ENCODE data around the gene CLC.
"Not testable (repeated sequence)": the region's sequence is repeated elsewhere in the genome, so short reads cannot be mapped to it uniquely, and the experiment has no call there.

CLC gene

GRCh38 chr19:39768334-39768733, 30.5 kb upstream of the CLC start:
- no peak overlapping the region for H3K18ac ChIP-seq (ENCODE audit: low read length)
- no peak overlapping the region for H3K14ac ChIP-seq (ENCODE audit: low read length)
- no peak overlapping the region for H3K4me3 ChIP-seq (ENCODE audit: low read length in 2 of 2)
- no peaks in the 10 kb centered on the region for H3K27me3 ChIP-seq (ENCODE audit: control insufficient read depth in 3 of 3, insufficient read depth in 3 of 3, low read depth in 1 of 3, low read length in 3 of 3)
- H2AK5ac ChIP-seq (ENCODE audit: low read depth, low read length), result no peak overlapping the region
- H4K91ac ChIP-seq (ENCODE audit: low read depth, low read length, poor library complexity), result no peak overlapping the region
- DNase-seq (ENCODE audit: low spot score), result no peak
- H3K27ac ChIP-seq (replicated peaks; ENCODE audit: low read length), result no peak overlapping the region
- H3K79me1 ChIP-seq (ENCODE audit: low read depth, low read length), result no peaks in the 10 kb centered on the region
- no peak overlapping the region for H4K8ac ChIP-seq (ENCODE audit: low read depth, low read length)
- no peaks in the 10 kb centered on the region for H3K36me3 ChIP-seq (replicated peaks in 1 of 2; ENCODE audit: control insufficient read depth in 2 of 2, insufficient read depth in 2 of 2, low read length in 2 of 2)
- H2BK120ac ChIP-seq (ENCODE audit: low read depth, low read length), result no peak overlapping the region
- H2BK12ac ChIP-seq (ENCODE audit: low read length), result no peak overlapping the region
- no peak overlapping the region for H2BK5ac ChIP-seq (ENCODE audit: low read length)
- H2BK15ac ChIP-seq (ENCODE audit: low read length), result no peak overlapping the region
- H3K23ac ChIP-seq (ENCODE audit: low read depth, low read length, poor library complexity), result no peak overlapping the region
- no CpG with 5 or more reads among the region's 8 CpGs for WGBS, 2 donors (ENCODE audit: extremely low coverage in 2 of 2, insufficient read length in 2 of 2, insufficient replicate concordance in 1 of 2)
- H3K4me1 ChIP-seq (ENCODE audit: control insufficient read depth in 2 of 2, insufficient read depth in 1 of 2, low read depth in 1 of 2, low read length in 2 of 2), result no peaks in the 10 kb centered on the region
- no peak overlapping the region for H3K4me2 ChIP-seq (ENCODE audit: insufficient read depth, low read length, poor library complexity, severe bottlenecking)
- H3K9ac ChIP-seq (ENCODE audit: low read depth, low read length, poor library complexity), result no peak overlapping the region
- H2AFZ ChIP-seq (ENCODE audit: low read length), result no peak overlapping the region
- no peak overlapping the region for H3K4ac ChIP-seq (ENCODE audit: low read length)
- peaks cover 0 to 4% of the 10 kb centered on the region in 2 donors for H3K9me3 ChIP-seq (replicated peaks in 1 of 2; ENCODE audit: control insufficient read depth in 2 of 2, insufficient read depth in 1 of 2, low read depth in 1 of 2, low read length in 2 of 2)

DNA sequence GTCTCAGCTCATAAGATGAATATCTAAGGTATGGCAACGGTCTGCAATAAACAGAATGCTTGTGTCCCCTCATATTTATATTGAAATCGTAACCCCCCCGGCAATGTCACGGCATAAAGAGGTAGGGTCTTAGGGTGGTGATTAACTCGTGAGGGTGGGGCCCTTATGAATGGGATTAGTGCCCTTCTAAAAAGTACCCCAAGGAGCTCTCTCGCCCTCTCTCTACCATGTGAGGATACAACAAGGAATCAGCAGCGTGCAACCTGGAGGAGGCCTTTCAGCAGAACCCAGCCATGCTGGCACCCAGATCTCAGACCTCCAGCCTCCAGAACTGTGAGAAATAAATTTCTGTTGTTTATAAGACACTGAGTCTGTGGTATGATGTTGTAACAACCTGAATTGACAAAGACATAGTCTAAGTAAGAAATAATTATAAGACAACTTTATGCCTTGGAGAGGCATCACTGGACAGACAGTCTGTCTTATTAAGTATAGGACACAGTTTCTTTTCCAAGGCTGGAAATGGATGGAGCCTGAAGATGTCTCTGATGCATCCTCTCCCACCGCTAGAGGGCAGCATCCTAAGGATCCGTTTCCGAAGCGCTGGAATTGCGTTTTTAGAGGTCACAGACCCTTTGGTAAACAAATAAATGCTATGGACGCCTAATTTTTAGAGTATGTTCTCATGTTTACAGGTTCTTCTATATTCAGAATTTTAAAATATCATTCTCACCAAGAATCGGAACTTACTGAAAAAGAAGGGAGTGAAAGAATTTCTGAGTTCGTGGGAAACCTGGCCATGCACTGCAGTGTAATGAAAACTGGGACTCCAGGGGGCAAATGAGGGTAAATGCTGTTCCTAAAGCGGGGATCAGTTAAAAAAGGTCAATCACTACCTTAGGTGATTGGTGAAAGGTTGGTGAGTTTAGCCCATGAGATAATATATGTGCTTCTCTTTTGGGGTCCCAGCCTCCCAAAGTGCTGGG, 27.6 kb upstream of the CLC start:
- no peak overlapping the region for H2BK15ac ChIP-seq (ENCODE audit: low read length)
- H3K4me3 ChIP-seq (ENCODE audit: low read length in 2 of 2), result no peak overlapping the region
- H3K27ac ChIP-seq (replicated peaks; ENCODE audit: low read length), result no peak overlapping the region
- no peak overlapping the region for H4K8ac ChIP-seq (ENCODE audit: low read depth, low read length)
- no peak overlapping the region for H3K4me2 ChIP-seq (ENCODE audit: insufficient read depth, low read length, poor library complexity, severe bottlenecking)
- peaks cover 0 to 4% of the 10 kb centered on the region in 2 donors for H3K9me3 ChIP-seq (replicated peaks in 1 of 2; ENCODE audit: control insufficient read depth in 2 of 2, insufficient read depth in 1 of 2, low read depth in 1 of 2, low read length in 2 of 2)
- no peak overlapping the region for H2BK12ac ChIP-seq (ENCODE audit: low read length)
- H2AK5ac ChIP-seq (ENCODE audit: low read depth, low read length), result no peak overlapping the region
- no peak overlapping the region for H2BK5ac ChIP-seq (ENCODE audit: low read length)
- WGBS, 2 donors (ENCODE audit: extremely low coverage in 2 of 2, insufficient read length in 2 of 2, insufficient replicate concordance in 1 of 2), result no CpG with 5 or more reads among the region's 16 CpGs
- H4K91ac ChIP-seq (ENCODE audit: low read depth, low read length, poor library complexity), result no peak overlapping the region
- no peak overlapping the region for H2BK120ac ChIP-seq (ENCODE audit: low read depth, low read length)
- no peak overlapping the region for H3K18ac ChIP-seq (ENCODE audit: low read length)
- no peak overlapping the region for H3K14ac ChIP-seq (ENCODE audit: low read length)
- H3K27me3 ChIP-seq (ENCODE audit: control insufficient read depth in 3 of 3, insufficient read depth in 3 of 3, low read depth in 1 of 3, low read length in 3 of 3), result no peaks in the 10 kb centered on the region
- no peaks in the 10 kb centered on the region for H3K4me1 ChIP-seq (ENCODE audit: control insufficient read depth in 2 of 2, insufficient read depth in 1 of 2, low read depth in 1 of 2, low read length in 2 of 2)
- no peak overlapping the region for H3K23ac ChIP-seq (ENCODE audit: low read depth, low read length, poor library complexity)
- H3K9ac ChIP-seq (ENCODE audit: low read depth, low read length, poor library complexity), result no peak overlapping the region
- H3K4ac ChIP-seq (ENCODE audit: low read length), result no peak overlapping the region
- H2AFZ ChIP-seq (ENCODE audit: low read length), result no peak overlapping the region
- H3K79me1 ChIP-seq (ENCODE audit: low read depth, low read length), result no peaks in the 10 kb centered on the region
- no peaks in the 10 kb centered on the region for H3K36me3 ChIP-seq (replicated peaks in 1 of 2; ENCODE audit: control insufficient read depth in 2 of 2, insufficient read depth in 2 of 2, low read length in 2 of 2)
- DNase-seq (ENCODE audit: low spot score), result peak; percentile 48

- no CpG with 5 or more reads among the region's 1 CpG for WGBS, 2 donors (ENCODE audit: extremely low coverage in 2 of 2, insufficient read length in 2 of 2, insufficient replicate concordance in 1 of 2)
- H3K23ac ChIP-seq (ENCODE audit: low read depth, low read length, poor library complexity); H3K79me1 ChIP-seq (ENCODE audit: low read depth, low read length); H2BK120ac ChIP-seq (ENCODE audit: low read depth, low read length); H3K27ac ChIP-seq (replicated peaks; ENCODE audit: low read length); H3K4me1 ChIP-seq (ENCODE audit: control insufficient read depth in 2 of 2, insufficient read depth in 1 of 2, low read depth in 1 of 2, low read length in 2 of 2); H3K27me3 ChIP-seq (ENCODE audit: control insufficient read depth in 3 of 3, insufficient read depth in 3 of 3, low read depth in 1 of 3, low read length in 3 of 3); H2BK12ac ChIP-seq (ENCODE audit: low read length); H3K14ac ChIP-seq (ENCODE audit: low read length); H3K9me3 ChIP-seq (replicated peaks in 1 of 2; ENCODE audit: control insufficient read depth in 2 of 2, insufficient read depth in 1 of 2, low read depth in 1 of 2, low read length in 2 of 2); H2AFZ ChIP-seq (ENCODE audit: low read length); H4K8ac ChIP-seq (ENCODE audit: low read depth, low read length); H3K4me3 ChIP-seq (ENCODE audit: low read length in 2 of 2); DNase-seq (ENCODE audit: low spot score); H3K4ac ChIP-seq (ENCODE audit: low read length); H2AK5ac ChIP-seq (ENCODE audit: low read depth, low read length); H2BK5ac ChIP-seq (ENCODE audit: low read length); H2BK15ac ChIP-seq (ENCODE audit: low read length); H3K36me3 ChIP-seq (replicated peaks in 1 of 2; ENCODE audit: control insufficient read depth in 2 of 2, insufficient read depth in 2 of 2, low read length in 2 of 2); H4K91ac ChIP-seq (ENCODE audit: low read depth, low read length, poor library complexity); H3K4me2 ChIP-seq (ENCODE audit: insufficient read depth, low read length, poor library complexity, severe bottlenecking); H3K9ac ChIP-seq (ENCODE audit: low read depth, low read length, poor library complexity); H3K18ac ChIP-seq (ENCODE audit: low read length): not testable (repeated sequence)
Observed at GRCh38 chr19:39761851-39762250, 24.0 kb upstream of the CLC start.

- WGBS, 2 donors (ENCODE audit: extremely low coverage in 2 of 2, insufficient read length in 2 of 2, insufficient replicate concordance in 1 of 2), result no CpG with 5 or more reads among the region's 4 CpGs
Observed at GRCh38 chr19:39759457-39760184, 21.8 kb upstream of the CLC start.

More at GRCh38 chr19:39759457-39760184, 21.8 kb upstream of the CLC start:
- no peak overlapping the region for H2AFZ ChIP-seq (ENCODE audit: low read length)
- DNase-seq (ENCODE audit: low spot score), result no peak
- H3K4me3 ChIP-seq (ENCODE audit: low read length in 2 of 2), result no peak overlapping the region
- H3K4me2 ChIP-seq (ENCODE audit: insufficient read depth, low read length, poor library complexity, severe bottlenecking), result no peak overlapping the region
- H3K27me3 ChIP-seq (ENCODE audit: control insufficient read depth in 3 of 3, insufficient read depth in 3 of 3, low read depth in 1 of 3, low read length in 3 of 3), result peaks cover 0 to 8% (median 0%) of the 10 kb centered on the region in 3 experiments
- no peaks in the 10 kb centered on the region for H3K79me1 ChIP-seq (ENCODE audit: low read depth, low read length)
- H4K8ac ChIP-seq (ENCODE audit: low read depth, low read length), result no peak overlapping the region
- no peak overlapping the region for H2AK5ac ChIP-seq (ENCODE audit: low read depth, low read length)
- H2BK12ac ChIP-seq (ENCODE audit: low read length), result no peak overlapping the region
- H3K4me1 ChIP-seq (ENCODE audit: control insufficient read depth in 2 of 2, insufficient read depth in 1 of 2, low read depth in 1 of 2, low read length in 2 of 2), result no peaks in the 10 kb centered on the region
- no peak overlapping the region for H2BK15ac ChIP-seq (ENCODE audit: low read length)
- H3K23ac ChIP-seq (ENCODE audit: low read depth, low read length, poor library complexity), result no peak overlapping the region
- H3K27ac ChIP-seq (replicated peaks; ENCODE audit: low read length), result no peak overlapping the region
- no peak overlapping the region for H3K18ac ChIP-seq (ENCODE audit: low read length)
- H3K4ac ChIP-seq (ENCODE audit: low read length), result no peak overlapping the region
- H4K91ac ChIP-seq (ENCODE audit: low read depth, low read length, poor library complexity), result no peak overlapping the region
- H3K36me3 ChIP-seq (replicated peaks in 1 of 2; ENCODE audit: control insufficient read depth in 2 of 2, insufficient read depth in 2 of 2, low read length in 2 of 2), result no peaks in the 10 kb centered on the region
- H3K14ac ChIP-seq (ENCODE audit: low read length), result no peak overlapping the region
- H3K9me3 ChIP-seq (replicated peaks in 1 of 2; ENCODE audit: control insufficient read depth in 2 of 2, insufficient read depth in 1 of 2, low read depth in 1 of 2, low read length in 2 of 2), result no peaks in the 10 kb centered on the region
- no peak overlapping the region for H3K9ac ChIP-seq (ENCODE audit: low read depth, low read length, poor library complexity)
- H2BK5ac ChIP-seq (ENCODE audit: low read length), result no peak overlapping the region
- H2BK120ac ChIP-seq (ENCODE audit: low read depth, low read length), result no peak overlapping the region

Data from neuronal stem cell (in vitro differentiated cells).